Suprapubic skin (tissue), 4 donors: ENCODE measurements around the gene CPHXL2.

Experiments
- POLR2A ChIP-seq, 2 donors: fragments of 450-650 bp; IDR thresholded peaks; one replicate each; pipeline ENCODE4 v1.6.1; 2017; ENCODE audit warnings: antibody characterized with exemption in 2 of 2, mild to moderate bottlenecking in 2 of 2, moderate library complexity in 2 of 2
- POLR2AphosphoS5 ChIP-seq, 3 donors: sonication (generic); formaldehyde crosslinking; IDR thresholded peaks; one replicate each; pipeline ENCODE4 v1.6.1; 2017; ENCODE audit warnings: antibody characterized with exemption in 3 of 3
- TF ChIP-seq, protein P1 (sequence below), 2 donors: fragments of 200-600 bp in 1 of 2; fragments of 450-650 bp in 1 of 2; sonication (generic) in 1 of 2; IDR thresholded peaks; one replicate each; pipeline ENCODE4 v1.5.1; 2016 to 2019; ENCODE audit warnings: antibody characterized with exemption in 2 of 2, mild to moderate bottlenecking in 1 of 2, moderate library complexity in 1 of 2

DNA sequence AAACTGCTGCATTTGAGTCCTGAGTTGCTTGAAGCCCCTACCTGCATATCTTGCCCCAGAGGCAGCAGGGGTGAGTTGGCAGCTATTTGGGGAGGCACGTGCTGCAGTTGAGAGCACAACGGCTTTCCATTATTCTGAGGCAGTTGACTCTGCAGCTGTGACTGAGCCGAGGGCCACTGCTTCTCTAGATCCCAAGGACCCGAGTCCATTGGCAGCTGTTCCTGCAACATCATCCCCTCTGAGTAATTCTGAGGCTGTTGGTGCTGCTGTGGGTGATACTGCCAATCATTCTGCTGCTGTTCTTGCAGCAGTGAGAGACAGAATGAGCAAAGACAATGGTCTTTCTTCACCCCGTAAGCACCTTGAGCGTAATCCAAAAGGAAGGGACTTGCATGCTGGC, 16.5 kb downstream of the CPHXL2 start:
- TF ChIP-seq, protein P1, sequence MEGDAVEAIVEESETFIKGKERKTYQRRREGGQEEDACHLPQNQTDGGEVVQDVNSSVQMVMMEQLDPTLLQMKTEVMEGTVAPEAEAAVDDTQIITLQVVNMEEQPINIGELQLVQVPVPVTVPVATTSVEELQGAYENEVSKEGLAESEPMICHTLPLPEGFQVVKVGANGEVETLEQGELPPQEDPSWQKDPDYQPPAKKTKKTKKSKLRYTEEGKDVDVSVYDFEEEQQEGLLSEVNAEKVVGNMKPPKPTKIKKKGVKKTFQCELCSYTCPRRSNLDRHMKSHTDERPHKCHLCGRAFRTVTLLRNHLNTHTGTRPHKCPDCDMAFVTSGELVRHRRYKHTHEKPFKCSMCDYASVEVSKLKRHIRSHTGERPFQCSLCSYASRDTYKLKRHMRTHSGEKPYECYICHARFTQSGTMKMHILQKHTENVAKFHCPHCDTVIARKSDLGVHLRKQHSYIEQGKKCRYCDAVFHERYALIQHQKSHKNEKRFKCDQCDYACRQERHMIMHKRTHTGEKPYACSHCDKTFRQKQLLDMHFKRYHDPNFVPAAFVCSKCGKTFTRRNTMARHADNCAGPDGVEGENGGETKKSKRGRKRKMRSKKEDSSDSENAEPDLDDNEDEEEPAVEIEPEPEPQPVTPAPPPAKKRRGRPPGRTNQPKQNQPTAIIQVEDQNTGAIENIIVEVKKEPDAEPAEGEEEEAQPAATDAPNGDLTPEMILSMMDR (IDR thresholded peaks at IDR 0.05), result no peak
- TF ChIP-seq POLR2A (IDR thresholded peaks at IDR 0.05) (no peak), POLR2AphosphoS5 (IDR thresholded peaks at IDR 0.05) (no peak)
